ENCODE results near the gene CYP46A1.
A peak's percentile ranks its signal among the peaks of the same experiment; 100 is the strongest.
"Not testable (repeated sequence)": the region's sequence is repeated elsewhere in the genome, so short reads cannot be mapped to it uniquely, and the experiment has no call there.

The CYP46A1 gene

DNA sequence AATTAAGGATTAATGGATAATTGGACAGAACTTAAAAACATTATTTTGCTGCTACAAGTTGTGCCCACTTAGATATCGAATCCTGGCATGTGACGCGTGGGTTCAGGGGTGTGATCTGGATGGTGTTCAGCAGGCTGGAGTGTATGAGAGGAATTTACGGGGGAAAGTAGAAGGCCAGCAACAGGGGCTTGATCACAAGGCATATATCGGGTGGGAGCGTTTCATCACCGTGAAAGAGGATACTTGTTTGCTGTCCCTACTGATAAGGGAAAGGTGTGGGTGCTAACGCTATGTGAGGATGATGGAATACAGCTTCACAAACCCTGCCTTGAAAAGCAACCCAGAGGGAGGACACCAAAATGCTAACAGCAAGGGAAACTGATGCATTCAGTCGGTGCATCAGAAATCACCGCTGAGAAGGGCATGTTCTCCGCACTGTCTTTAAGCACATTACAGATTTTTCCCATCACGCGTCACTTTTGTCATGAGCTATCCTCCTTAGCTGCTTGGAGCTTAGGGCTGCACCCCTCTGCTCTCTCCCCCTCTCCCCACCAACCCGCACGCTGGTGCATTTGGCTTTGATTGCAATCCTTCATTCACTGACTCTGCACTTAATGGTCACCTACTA lies 25.8 kb upstream of the CYP46A1 start:
- DNase-seq, result no peak

DNA sequence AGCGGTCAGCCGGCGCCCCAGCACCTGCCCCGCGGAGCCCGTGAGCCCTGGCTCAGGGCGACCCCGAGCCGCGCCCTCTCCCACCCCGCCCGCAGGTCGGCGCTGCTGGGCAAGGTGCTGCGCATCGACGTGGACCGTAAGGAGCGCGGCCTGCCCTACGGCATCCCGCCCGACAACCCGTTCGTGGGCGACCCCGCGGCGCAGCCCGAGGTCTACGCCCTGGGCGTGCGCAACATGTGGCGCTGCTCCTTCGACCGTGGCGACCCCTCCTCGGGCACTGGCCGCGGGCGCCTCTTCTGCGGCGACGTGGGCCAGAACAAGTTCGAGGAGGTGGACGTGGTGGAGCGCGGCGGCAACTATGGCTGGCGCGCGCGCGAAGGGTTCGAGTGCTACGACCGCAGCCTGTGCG lies 24.8 kb upstream of the CYP46A1 start:
- no peak for DNase-seq

DNA sequence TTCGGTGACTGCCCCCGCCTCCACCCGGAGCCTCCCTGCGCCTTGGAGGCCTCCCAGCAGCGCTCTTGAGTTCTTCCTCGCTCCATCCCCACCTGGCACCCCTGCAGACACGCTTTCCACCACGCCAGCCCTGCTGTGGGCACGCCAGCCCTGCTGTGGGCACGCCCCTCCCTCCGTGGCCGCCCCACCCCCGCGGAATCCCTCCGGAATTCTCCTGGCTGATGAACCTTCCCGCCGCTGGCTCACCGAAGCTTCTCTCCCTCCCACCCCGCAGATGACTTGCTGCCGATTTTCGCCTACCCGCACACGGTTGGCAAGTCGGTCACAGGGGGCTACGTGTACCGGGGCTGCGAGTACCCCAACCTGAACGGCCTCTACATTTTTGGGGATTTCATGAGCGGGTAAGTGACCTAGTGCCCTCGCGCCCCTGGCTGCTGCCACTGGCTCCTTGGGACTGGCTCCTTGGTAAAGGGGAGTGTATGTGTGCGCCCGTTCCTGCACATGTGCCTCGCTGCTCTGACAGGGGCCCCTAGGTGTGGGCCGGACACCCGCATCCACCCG lies 24.0 kb upstream of the CYP46A1 start:
- DNase-seq, result no peak

DNA sequence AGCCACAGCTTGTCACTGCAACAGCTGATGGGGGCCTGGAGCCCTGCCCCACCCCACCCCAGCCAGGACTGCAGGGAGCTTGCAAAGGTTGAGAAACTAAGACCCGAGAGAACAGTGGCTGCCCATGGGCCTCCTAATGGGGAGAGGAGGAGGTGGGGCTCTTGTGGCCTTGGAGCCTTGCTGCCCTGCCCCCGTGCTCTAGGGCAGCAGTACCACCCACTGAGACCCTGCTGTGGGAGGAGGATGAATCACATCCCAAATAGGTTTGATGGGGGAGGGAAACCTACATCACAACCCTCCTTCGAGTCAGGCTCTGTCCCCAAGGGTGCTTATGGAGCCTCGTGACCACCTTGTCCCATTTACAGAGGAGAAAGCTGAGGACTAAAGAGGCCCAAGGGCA lies 23.3 kb upstream of the CYP46A1 start:
- no peak for DNase-seq

DNA sequence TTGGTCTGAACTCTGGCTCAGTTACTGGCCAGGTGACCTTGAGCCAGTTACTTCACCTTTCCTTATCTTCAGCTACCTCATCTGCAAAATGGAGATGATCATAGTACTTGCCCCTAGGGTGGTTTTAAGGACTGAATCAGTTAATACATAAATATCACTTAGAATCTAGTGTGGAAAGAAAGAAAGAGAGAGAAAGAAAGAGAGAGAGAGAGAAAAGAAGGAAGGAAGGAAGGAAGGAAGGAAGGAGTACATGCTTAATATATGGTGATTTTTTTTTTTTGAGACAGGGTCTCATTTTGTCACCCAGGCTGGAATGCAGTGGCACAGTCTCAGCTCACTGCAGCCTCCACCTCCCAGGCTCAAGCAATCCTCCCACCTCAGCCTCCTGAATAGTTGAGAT lies 22.9 kb upstream of the CYP46A1 start:
- DNase-seq, result not testable (repeated sequence)

DNA sequence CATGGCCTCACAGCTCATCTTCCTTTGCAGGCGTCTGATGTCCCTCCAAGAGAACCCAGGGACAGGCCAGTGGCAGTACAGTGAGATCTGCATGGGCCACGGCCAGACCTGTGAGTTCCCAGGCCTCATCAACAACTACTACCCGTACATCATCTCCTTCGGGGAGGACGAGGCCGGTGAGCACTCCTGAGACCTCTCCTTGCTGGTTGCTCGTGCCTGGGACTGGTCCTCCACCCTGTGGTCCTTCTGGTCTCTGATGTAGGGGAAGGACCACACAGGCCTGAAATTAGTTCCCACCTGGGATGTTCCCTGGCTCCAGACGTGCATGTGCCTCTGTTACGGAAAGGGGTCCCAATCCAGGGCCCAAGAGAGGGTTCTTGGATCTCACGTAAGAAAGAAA lies 21.3 kb upstream of the CYP46A1 start:
- DNase-seq, result no peak

DNA sequence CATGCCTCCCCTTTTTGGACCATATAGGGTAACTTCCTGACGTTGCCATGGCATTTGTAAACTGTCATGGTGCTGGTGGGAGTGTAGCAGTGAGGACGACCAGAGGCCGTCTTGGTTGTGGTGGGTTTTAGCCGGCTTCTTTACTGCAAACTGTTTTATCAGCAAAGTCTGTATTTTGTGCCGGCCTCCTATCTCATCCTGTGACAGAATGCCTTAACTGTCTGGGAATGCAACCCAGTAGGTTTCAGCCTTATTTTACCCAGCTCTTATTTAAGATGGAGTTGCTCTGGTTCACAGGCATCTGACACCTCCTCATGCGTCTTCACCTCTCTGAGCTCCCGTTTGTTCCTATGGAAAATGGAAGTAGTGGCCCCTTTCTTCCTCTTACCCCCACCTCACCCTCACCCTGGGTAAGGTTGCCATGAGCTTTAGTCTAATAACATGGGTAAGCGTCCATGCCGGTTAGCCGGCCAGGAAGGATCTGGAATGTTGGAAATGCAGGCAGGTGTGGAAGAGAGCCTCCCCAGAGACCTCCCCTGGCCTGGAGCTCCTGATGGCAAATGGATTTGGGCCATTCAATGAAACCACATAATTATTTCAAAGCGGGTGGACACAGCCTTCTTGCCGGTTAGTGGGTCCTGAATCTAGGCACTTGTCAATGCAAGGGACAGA lies 20.6 kb upstream of the CYP46A1 start:
- DNase-seq, result no peak

DNA sequence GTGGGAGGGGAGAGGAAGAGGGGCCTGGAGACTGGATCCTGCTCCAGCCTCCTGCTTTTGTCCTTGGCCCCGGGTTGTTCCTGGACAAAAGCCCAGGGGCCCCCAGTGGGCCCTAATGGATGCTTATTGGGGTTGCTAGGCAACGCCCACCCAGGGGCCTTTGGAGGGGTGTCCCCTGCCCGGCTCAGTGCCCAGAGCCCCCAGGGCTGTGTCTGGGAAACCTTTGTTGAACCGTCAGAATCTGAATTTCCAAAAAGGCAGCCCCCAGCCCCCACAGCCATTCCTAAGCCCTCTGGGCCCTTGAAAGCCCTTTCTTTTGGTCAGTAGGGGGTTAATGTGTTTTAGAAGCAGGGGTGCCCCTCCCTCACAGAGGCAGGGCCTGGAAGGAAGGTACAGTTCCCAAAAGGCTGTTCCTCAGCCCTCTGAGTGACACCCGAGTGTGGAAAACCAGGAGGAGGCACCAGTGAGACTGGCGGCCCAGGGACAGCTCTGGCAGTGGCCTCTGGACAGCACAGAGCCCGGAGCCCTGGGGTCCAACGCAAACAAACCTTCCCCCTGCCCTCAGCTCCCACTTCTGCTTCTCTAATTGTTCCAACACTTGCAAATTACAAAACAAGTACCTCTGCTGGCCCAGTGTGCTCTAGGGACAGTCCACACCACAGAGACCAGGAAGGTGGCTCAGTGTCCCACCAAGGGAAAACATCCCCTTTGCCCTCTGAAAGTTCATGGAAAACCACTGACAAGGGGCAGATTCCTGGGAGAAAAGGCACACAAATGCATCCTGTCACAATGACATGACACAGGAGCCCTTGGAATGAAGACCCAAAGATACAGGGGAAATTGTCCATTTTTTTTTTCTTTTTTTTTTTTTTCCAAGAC lies 19.8 kb upstream of the CYP46A1 start:
- no peak for DNase-seq

DNA sequence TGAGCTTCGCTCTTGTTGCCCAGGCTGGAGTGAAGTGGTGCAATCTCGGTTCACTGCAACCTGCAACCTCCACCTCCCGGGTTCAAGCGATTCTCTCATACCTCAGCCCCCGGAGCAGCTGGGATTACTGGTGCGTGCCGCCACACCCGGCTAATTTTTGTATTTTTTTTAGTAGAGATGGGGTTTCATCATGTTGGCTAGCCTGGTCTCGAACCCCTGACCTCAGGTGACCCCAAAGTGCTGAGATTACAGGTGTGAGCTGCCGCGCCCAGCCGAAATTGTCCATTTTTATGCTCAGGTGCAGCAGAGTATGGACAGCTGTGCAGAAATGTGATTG lies 19.2 kb upstream of the CYP46A1 start:
- DNase-seq, result no peak

DNA sequence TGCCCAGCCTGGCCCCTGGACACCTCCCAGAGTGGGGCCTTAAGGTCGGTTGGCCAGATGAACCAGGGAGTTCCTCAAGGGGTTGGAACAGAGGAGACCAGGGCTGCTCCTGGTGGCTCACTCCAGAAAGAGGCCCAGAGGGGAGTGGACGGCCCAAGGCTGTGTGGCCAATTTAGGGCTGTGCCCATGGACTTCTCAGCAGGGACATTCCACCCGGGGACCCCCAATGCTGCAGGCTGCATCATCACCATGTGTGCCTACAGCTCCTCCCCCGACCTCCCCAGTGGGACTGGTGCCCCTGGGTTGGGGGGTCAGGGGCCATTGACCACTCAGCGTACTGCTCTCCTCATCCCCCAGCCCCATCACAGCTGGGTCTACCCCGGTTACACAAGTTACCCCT lies 17.6 kb upstream of the CYP46A1 start:
- DNase-seq, result no peak

DNA sequence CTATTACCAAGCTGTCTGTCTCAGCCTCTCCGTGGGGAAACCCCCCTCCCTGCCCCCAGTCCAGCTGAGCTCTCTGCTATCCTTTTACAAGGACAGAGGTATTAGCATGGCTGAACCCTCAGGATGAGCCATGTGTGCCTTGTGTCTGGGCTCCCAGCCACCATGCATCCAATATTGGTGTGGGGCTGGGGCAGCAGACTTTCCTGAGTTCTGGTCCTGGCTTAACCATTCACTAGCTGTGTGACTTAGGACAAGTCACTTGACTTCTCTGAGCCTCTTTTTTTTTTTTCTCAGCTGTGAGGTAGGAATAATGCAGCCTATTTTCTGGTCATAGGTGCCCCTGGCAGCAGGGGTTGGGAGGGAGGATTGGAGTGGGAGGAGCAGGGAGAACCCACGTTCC lies 17.1 kb upstream of the CYP46A1 start:
- no peak for DNase-seq

DNA sequence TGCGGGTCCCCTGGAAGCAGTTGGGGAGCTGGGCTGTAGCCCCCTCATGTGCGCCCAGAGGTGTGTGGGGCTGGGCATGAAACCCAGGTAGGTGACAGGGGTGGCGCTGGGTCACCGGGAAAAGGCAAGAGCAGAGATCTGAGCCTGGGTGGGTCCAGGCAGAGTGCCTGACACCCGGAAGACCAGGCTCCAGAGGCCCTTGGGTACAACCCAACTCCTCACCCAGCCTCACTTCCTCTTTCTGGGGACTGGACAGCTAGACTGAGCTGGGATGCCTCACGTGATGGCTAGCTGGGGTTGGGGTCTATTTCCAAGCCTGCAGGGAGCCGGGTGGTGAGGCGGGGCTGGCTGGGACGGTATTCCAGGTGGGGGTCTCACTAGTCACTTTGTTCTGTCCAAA lies 16.3 kb upstream of the CYP46A1 start:
- DNase-seq, result peak; percentile 67

DNA sequence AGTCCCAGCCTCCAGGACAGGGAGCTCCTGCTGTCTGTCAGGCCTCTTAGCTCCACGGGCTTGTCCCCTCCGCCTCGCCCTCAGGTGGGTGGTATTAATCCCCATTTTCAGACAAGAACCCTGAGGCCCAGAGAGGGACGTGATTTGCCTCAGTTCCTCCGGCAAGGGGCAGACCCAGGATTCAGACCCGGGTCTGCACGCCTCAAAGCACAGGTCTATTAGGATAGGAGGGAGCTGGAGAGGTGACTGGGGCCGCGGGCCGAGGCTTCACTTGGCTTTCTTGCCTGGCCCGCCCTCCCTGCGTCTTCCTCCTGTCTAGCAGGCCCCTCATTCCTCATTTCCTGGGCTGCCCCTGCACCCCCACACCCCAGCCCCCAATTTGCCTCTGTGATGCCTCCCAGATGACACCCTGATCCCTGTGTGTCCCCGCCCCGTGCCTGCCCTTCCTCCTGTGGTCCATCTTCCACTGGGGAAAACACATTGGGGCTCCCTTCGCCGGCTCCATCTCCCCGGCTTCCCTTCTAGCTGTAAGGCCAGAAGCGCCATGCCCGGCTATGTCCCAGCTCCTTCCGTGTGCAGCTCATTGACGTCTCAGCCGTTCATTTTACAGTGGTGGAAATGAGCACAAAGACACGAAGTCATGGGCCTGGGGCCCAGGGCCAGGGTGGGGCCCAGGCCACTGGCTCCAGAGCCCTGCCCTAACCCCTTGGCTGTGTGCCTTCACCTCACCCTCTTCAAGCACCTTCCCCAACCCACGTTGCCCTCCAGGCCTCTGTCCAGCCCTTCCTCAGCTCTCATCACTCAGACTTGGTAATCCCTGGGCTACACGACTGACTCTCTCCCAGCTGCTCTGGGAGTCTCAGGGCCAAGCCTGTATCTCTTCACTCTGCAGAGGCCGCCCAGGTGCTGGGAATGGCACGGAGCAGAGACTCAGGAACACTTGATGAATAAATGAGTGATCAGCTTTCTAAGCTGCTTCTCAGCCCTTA lies 15.5 kb upstream of the CYP46A1 start:
- no peak for DNase-seq

DNA sequence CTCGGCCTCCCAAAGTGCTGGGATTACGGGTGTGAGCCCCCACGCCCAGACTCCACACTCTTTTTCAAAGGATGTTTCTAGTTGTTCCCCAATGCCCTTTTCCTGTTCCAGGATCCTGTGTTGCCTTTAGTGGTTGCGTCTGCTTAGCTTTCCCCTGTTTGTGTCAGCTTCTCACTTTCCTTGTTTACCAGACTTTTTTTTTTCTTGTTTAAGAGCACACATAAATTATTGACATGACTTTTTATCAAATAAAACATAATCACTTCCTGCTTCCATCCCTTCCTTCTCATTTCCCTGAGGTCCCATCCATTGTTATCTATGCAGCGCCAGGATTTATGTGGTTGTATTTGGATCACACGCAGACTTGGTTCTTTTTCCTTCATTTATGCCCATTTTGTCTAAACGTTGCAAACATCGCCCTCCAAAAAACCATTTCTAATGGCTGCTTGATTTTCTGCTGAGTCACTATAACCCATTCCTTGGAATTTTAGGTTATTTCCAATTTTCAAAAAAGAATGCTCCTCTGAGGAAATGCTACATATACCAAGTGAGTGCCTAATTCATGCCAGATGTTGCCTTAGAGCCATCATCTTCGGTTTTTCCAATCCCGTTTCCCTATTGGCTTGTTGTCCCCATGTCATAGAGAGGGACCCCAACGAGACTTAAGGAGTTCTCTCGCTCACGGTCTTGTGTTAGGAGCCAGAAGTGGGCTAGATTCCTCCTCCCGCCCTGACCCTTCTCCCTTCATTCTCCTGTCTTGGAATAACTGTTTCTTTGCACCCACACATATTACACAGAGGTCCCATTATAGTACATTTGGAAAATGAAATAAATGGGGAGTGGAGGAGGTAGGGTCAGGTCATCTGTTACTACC lies 13.5 kb upstream of the CYP46A1 start:
- DNase-seq, result no peak

DNA sequence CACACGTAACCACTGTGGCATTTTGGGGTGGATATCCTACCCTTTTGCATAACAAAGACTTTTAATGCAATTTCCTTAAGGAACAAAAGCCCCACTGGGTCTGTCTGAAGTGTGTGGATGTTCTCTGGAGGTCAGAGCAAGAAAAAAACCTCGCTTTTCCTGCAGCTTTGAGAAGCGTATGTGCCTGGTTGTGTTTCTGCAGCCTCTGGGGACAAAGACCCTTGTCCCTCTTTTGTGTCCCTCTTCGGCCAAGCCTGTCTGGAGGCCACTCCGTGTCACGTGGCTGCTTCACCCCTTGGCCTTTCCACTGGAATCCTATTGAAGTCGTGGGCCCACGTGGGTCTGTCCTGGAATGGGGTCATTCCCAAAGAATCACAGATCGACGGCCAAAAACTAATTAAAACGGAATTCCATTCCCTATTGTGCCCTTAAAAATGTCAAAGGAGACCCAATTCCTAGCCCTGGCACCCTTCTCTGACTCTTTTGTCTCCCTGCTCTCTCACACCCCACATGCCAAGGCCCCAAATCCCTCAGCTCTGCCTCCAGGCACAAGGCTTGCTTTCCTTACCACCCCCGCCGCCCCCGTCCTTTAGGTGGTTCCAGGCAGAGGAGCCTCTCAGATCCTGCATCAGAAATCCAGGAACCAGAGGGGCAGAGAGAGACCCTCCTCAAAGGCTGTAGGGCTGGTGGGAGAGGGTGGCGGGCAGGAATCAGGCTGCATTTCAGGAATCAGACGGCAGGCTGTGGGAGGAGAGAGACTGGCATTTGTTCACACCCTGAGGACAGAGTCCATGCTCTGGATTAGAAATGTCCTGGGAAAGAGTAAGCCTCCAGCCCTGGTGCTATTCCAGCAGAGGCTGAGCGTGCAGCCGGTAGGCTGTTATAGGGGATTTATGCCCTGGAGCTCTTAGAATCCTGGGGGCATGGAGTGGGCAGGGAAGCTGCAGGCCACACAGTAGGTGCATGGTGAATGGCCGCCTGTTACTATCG lies 12.6 kb upstream of the CYP46A1 start:
- no peak for DNase-seq

DNA sequence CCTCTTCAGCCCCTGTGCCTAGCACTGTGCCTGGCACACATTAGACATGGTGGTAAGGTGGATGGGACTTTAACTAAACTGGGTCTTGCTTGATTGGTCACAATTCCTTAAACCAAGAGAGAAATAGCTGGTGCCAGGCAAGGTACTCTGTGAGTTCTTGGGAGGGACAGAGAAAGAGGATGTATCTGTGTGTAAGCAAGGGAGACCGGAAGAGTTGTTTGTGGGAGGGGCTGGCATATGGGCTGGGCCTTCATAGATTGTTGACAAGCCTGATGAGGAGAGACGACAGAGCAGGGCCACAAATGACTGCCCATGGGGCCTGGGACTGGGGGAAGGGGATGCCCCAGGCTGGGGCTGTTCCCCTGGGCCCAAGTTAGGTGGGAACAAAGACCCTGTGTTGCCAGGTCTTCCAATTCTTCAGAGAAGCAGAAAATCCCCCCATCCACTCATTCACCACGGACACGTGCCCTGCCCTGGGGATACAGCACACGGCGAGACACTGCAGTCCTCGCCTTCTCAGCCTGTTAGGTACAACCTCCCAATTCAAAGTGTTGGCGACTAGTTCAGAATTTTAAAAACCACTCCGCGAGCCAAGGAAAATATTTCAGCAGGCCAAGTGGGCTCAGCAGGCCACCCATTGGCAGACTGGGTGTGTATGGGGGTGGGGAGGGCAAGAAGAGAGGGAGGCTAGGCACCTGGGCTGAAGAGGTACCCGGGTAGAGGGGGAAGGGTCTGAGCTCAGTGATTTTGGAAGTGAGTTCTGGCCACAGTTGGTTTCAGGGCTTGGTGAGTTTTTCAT lies 11.4 kb upstream of the CYP46A1 start:
- DNase-seq, result peak; percentile 56

DNA sequence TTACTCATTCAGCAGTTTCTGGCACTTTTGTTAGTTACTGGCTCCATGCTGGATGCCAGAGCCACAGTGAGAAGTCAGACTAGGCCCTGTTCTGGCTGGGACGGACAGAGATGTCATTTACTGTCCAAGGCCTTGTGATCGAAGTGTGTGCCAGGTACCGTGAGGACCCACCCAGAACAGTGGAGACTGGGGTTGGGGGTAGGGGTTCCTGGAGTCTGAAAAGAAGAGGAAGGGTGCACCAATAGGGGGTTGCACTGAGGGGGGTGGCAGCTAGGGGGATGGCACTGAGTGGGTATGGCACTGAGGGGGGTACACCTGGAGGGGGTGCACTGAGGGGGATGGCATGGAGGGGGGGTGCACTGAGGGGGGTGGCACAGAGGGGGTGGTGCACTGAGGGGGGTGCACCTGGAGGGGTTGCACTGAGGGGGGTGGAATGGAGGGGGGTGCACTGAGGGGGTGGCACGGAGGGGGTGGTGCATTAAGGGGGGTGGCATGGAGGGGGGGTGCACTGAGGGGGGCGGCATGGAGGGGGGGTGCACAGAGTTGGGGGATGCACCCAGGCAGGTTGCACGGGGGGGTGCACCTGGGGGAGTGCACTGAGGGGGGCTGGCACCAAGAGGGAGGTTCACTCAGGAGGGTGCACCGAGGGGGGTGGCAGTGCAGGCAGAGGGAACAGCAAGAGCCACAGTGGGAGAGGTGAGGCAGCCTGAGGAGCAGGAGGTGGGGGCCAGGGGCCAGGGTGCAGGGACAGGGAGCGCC lies 10.6 kb upstream of the CYP46A1 start:
- DNase-seq, result no peak

DNA sequence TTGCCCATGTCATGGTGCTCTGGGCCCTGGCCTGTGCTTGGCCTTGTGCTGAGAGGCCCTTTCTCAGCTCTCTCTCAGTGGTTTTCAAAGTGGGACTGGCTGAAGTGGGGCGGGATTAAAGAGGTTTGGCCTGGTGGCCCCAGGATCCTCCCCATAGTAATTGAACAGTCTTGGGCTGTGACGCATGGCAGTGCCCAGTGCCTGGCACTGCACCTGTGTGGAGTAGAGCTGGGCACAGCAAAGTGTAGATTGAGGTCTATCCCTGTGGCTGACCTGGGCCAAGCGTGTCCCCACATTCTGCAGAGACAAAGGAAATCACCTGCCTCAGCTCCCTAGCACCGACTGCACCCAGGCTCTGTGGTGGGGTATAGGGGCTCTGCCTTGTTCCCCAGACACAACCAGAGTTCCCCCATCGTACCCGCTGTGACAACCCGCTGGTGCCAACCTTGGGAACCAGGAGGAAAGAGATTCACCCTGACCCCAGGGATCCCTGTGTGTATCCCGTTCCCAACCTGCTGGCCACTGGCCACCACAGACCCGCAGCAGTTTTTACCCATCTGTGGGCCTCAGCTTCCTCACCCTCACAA lies 9.9 kb upstream of the CYP46A1 start:
- no peak for DNase-seq
